ENCODE measurements around the gene MRM3.
A peak's percentile ranks its signal among the peaks of the same experiment; 100 is the strongest.
"Not testable (repeated sequence)": the region's sequence is repeated elsewhere in the genome, so short reads cannot be mapped to it uniquely, and the experiment has no call there.

Gene MRM3

GRCh38 chr17:789931-790873, 8.0 kb downstream of the MRM3 start:
- in situ Hi-C loops (cut with HindIII; ENCODE audit: low pct_ligation_motif_present, low pct_unique_long_range_greater_than_20kb, low sequenced_read_pairs): loop anchor here (25.0 kb wide), 1 partner anchor 197 kb away; the partner anchor contains the start of genes NXN and TIMM22
- not testable (repeated sequence) for DNase-seq

GRCh38 chr17:790874-791247, 8.7 kb downstream of the MRM3 start:
- in situ Hi-C loops (cut with HindIII; ENCODE audit: low pct_ligation_motif_present, low pct_unique_long_range_greater_than_20kb, low sequenced_read_pairs): loop anchor here (25.0 kb wide), 1 partner anchor 196 kb away; the partner anchor contains the start of genes NXN and TIMM22

GRCh38 chr17:791829-792228, 9.7 kb downstream of the MRM3 start:
- no peak for DNase-seq
- in situ Hi-C loops (cut with HindIII; ENCODE audit: low pct_ligation_motif_present, low pct_unique_long_range_greater_than_20kb, low sequenced_read_pairs): loop anchor here (25.0 kb wide), 1 partner anchor 195 kb away; the partner anchor contains the start of genes NXN and TIMM22

More at GRCh38 chr17:790874-791247, 8.7 kb downstream of the MRM3 start:
- not testable (repeated sequence) for DNase-seq

GRCh38 chr17:792277-792676, 10.1 kb downstream of the MRM3 start:
- peak; percentile 19 for DNase-seq
- in situ Hi-C loops (cut with HindIII; ENCODE audit: low pct_ligation_motif_present, low pct_unique_long_range_greater_than_20kb, low sequenced_read_pairs): loop anchor here (25.0 kb wide), 1 partner anchor 195 kb away; the partner anchor contains the start of genes NXN and TIMM22

- in situ Hi-C loops (cut with HindIII; ENCODE audit: low pct_ligation_motif_present, low pct_unique_long_range_greater_than_20kb, low sequenced_read_pairs): loop anchor here (25.0 kb wide), 1 partner anchor 192 kb away; the partner anchor contains the start of genes NXN and TIMM22
- peak; percentile 80 for DNase-seq
Observed at GRCh38 chr17:794876-795275, 12.7 kb downstream of the MRM3 start.

- in situ Hi-C loops (cut with HindIII; ENCODE audit: low pct_ligation_motif_present, low pct_unique_long_range_greater_than_20kb, low sequenced_read_pairs): loop anchor here (25.0 kb wide), 1 partner anchor 192 kb away; the partner anchor contains the start of genes NXN and TIMM22
- no peak for DNase-seq
Observed at GRCh38 chr17:795276-795675, 13.1 kb downstream of the MRM3 start.

GRCh38 chr17:795721-796120, 13.6 kb downstream of the MRM3 start:
- in situ Hi-C loops (cut with HindIII; ENCODE audit: low pct_ligation_motif_present, low pct_unique_long_range_greater_than_20kb, low sequenced_read_pairs): loop anchor here (25.0 kb wide), 1 partner anchor 192 kb away; the partner anchor contains the start of genes NXN and TIMM22
- no peak for DNase-seq

GRCh38 chr17:796609-797008, 14.5 kb downstream of the MRM3 start:
- DNase-seq: no peak
- in situ Hi-C loops (cut with HindIII; ENCODE audit: low pct_ligation_motif_present, low pct_unique_long_range_greater_than_20kb, low sequenced_read_pairs): loop anchor here (25.0 kb wide), 1 partner anchor 191 kb away; the partner anchor contains the start of genes NXN and TIMM22

- no peak for DNase-seq
- in situ Hi-C loops (cut with HindIII; ENCODE audit: low pct_ligation_motif_present, low pct_unique_long_range_greater_than_20kb, low sequenced_read_pairs): loop anchor here (25.0 kb wide), 1 partner anchor 190 kb away; the partner anchor contains the start of genes NXN and TIMM22
Observed at GRCh38 chr17:797236-797840, 15.2 kb downstream of the MRM3 start.

- in situ Hi-C loops (cut with HindIII; ENCODE audit: low pct_ligation_motif_present, low pct_unique_long_range_greater_than_20kb, low sequenced_read_pairs): loop anchor here (25.0 kb wide), 1 partner anchor 189 kb away; the partner anchor contains the start of genes NXN and TIMM22
- no peak for DNase-seq
Observed at GRCh38 chr17:798246-798645, 16.1 kb downstream of the MRM3 start.

- in situ Hi-C loops (cut with HindIII; ENCODE audit: low pct_ligation_motif_present, low pct_unique_long_range_greater_than_20kb, low sequenced_read_pairs): loop anchor here (25.0 kb wide), 1 partner anchor 188 kb away; the partner anchor contains the start of genes NXN and TIMM22
- DNase-seq: no peak
Observed at GRCh38 chr17:799261-799660, 17.1 kb downstream of the MRM3 start.

- in situ Hi-C loops (cut with HindIII; ENCODE audit: low pct_ligation_motif_present, low pct_unique_long_range_greater_than_20kb, low sequenced_read_pairs): no loop called here
- DNase-seq: no peak
Observed at GRCh38 chr17:800446-801242, 18.5 kb downstream of the MRM3 start.

GRCh38 chr17:801660-802059, 19.5 kb downstream of the MRM3 start:
- in situ Hi-C loops (cut with HindIII; ENCODE audit: low pct_ligation_motif_present, low pct_unique_long_range_greater_than_20kb, low sequenced_read_pairs): no loop called here
- no peak for DNase-seq

GRCh38 chr17:802481-802880, 20.3 kb downstream of the MRM3 start:
- no peak for DNase-seq
- in situ Hi-C loops (cut with HindIII; ENCODE audit: low pct_ligation_motif_present, low pct_unique_long_range_greater_than_20kb, low sequenced_read_pairs): no loop called here

GRCh38 chr17:802901-803881, 21.0 kb downstream of the MRM3 start:
- in situ Hi-C loops (cut with HindIII; ENCODE audit: low pct_ligation_motif_present, low pct_unique_long_range_greater_than_20kb, low sequenced_read_pairs): no loop called here
- no peak for DNase-seq

GRCh38 chr17:804541-805435, 22.6 kb downstream of the MRM3 start:
- in situ Hi-C loops (cut with HindIII; ENCODE audit: low pct_ligation_motif_present, low pct_unique_long_range_greater_than_20kb, low sequenced_read_pairs): no loop called here
- no peak for DNase-seq
